HG03103 (cell line): Measurements from ENCODE around the gene SLC16A5.
"Not testable (repeated sequence)": the region's sequence is repeated elsewhere in the genome, so short reads cannot be mapped to it uniquely, and the experiment has no call there.

Experiments
- ATAC-seq: cut with Tn5 transposase; IDR thresholded peaks from one replicate; pipeline ENCODE4 v1.9.1; 2021; ENCODE audit warnings: low read depth; ENCODE audit not compliant: unreplicated experiment

SLC16A5 gene

GRCh38 chr17:75087558-75088453 lies at the start of gene SLC16A5:
Gene SLC16A5 (plus strand): TSS chr17:75087954. CDS start chr17:75093637, 5,683 bp downstream.
- no peak for ATAC-seq

- no peak for ATAC-seq
Observed at GRCh38 chr17:75039238-75039637, 48.5 kb upstream of the SLC16A5 start.

GRCh38 chr17:75041656-75042280 lies 46.0 kb upstream of the SLC16A5 start:
- ATAC-seq, result no peak

GRCh38 chr17:75043789-75044188 lies 44.0 kb upstream of the SLC16A5 start:
- not testable (repeated sequence) for ATAC-seq

- ATAC-seq, result no peak
Observed at GRCh38 chr17:75044716-75045115, 43.0 kb upstream of the SLC16A5 start.

- ATAC-seq, result not testable (repeated sequence)
Observed at GRCh38 chr17:75045946-75046406, 41.8 kb upstream of the SLC16A5 start.

GRCh38 chr17:75046407-75047289 lies 41.1 kb upstream of the SLC16A5 start, which contains the start of the genes ATP5PD and KCTD2:
Gene ATP5PD (minus strand): TSS chr17:75046969. CDS start chr17:75042650, 4,319 bp downstream.
Gene KCTD2 (plus strand): TSS chr17:75047225. CDS start chr17:75047251, 26 bp downstream.
- peak; percentile 92 for ATAC-seq

GRCh38 chr17:75047398-75048098 lies 40.2 kb upstream of the SLC16A5 start:
- no peak for ATAC-seq

- no peak for ATAC-seq
Observed at GRCh38 chr17:75048249-75048878, 39.4 kb upstream of the SLC16A5 start.

- no peak for ATAC-seq
Observed at GRCh38 chr17:75049057-75049456, 38.7 kb upstream of the SLC16A5 start.

- ATAC-seq, result no peak
Observed at GRCh38 chr17:75049706-75050105, 38.0 kb upstream of the SLC16A5 start.

- no peak for ATAC-seq
Observed at GRCh38 chr17:75051941-75052340, 35.8 kb upstream of the SLC16A5 start.

- ATAC-seq, result no peak
Observed at GRCh38 chr17:75059369-75060345, 28.1 kb upstream of the SLC16A5 start.

GRCh38 chr17:75060434-75061054 lies 27.2 kb upstream of the SLC16A5 start:
- ATAC-seq, result no peak

GRCh38 chr17:75061055-75061438 lies 26.7 kb upstream of the SLC16A5 start:
- ATAC-seq, result no peak

GRCh38 chr17:75061618-75062017 lies 26.1 kb upstream of the SLC16A5 start:
- ATAC-seq, result no peak

- ATAC-seq, result no peak
Observed at GRCh38 chr17:75063201-75063600, 24.6 kb upstream of the SLC16A5 start.

GRCh38 chr17:75063626-75064025 lies 24.1 kb upstream of the SLC16A5 start:
- ATAC-seq, result no peak
